HCT116 (cell line): ENCODE data around the gene PGM3. TPM values are rescaled to one million over a fixed set of nuclear protein-coding genes. Genes with fewer than 3 reads are reported as not detected.

ENCODE experiments used
- ATAC-seq: fragments of 200-7000 bp; cut with Tn5 transposase; 2 replicates; pipeline ENCODE4 v1.9.1; 2020; ENCODE audit warnings: mild to moderate bottlenecking, moderate library complexity
- BruUV-seq: library from RNA; stranded (reverse); fragments of 400-500 nt; replicated peaks from 2 replicates; lab custom pipeline; 2021; lab: Mats Ljungman, UMichigan
- CTCF ChIA-PET: fragments of 300-600 bp; sonication (Branson Sonifier 250); formaldehyde crosslinking; loops from one replicate; lab custom pipeline; 2021; ENCODE audit warnings: antibody characterized with exemption; lab: Charles Lee
- POLR2A ChIA-PET: fragments of 300-600, 350-600 bp; sonication (Branson Sonifier 250); formaldehyde crosslinking; loops from one replicate; lab custom pipeline; 2021; ENCODE audit warnings: antibody characterized with exemption; lab: Charles Lee
- RAD21 ChIA-PET, 2 experiments: fragments of 300-600 bp; sonication (Branson Sonifier 250); formaldehyde crosslinking; loops; one replicate each; lab custom pipeline; 2023; ENCODE audit warnings: low total read pairs in 2 of 2; ENCODE audit not compliant: uncharacterized antibody in 2 of 2, unreplicated experiment in 2 of 2, low non-redundant PET in 1 of 2; lab: Charles Lee
- DNase-seq: peaks from one replicate; pipeline ENCODE4 v3.0.0-alpha.2; 2010; ENCODE audit warnings: low read depth, low spot score
- H2AFZ ChIP-seq: fragments of 200-600 bp; shearing (Covaris generic), sonication (generic); 2 replicates; pipeline ENCODE4 v1.6.1; 2017; ENCODE audit warnings: low read depth, mixed run types, mixed read lengths, antibody characterized with exemption, low read length; ENCODE audit not compliant: poor library complexity, severe bottlenecking
- H3K27ac ChIP-seq: 2 replicates; pipeline ENCODE4 v1.5.1; 2012; ENCODE audit warnings: low read depth, low read length
- H3K27me3 ChIP-seq: fragments of 200-600 bp; sonication (generic); 2 replicates; pipeline ENCODE4 v1.6.1; 2016; ENCODE audit warnings: mixed run types, low read length, mixed read lengths; ENCODE audit not compliant: insufficient read depth
- H3K36me3 ChIP-seq, 2 experiments: fragments of 200-500 bp in 1 of 2; fragments of 200-600 bp in 1 of 2; sonication (Bioruptor generic) in 1 of 2; sonication (generic) in 1 of 2; 2 replicates each; pipeline versions ENCODE4 v1.5.1 to v1.6.1; 2014 to 2016; ENCODE audit warnings: low read length in 2 of 2, inconsistent platforms in 1 of 2, mixed read lengths in 1 of 2, mixed run types in 1 of 2; ENCODE audit not compliant: insufficient read depth in 2 of 2, control insufficient read depth in 1 of 2
- H3K4me1 ChIP-seq, 2 experiments: fragments of 200-600 bp in 1 of 2; sonication (generic) in 1 of 2; 2 replicates each; pipeline versions ENCODE4 v1.5.1 to v1.6.1; 2012 to 2017; ENCODE audit warnings: low read length in 2 of 2, inconsistent platforms in 1 of 2, mild to moderate bottlenecking in 1 of 2, mixed read lengths in 1 of 2, mixed run types in 1 of 2, moderate library complexity in 1 of 2; ENCODE audit not compliant: insufficient read depth in 2 of 2, control insufficient read depth in 1 of 2
- H3K4me2 ChIP-seq: fragments of 200-600 bp; sonication (generic); 2 replicates; pipeline ENCODE4 v1.6.1; 2017; ENCODE audit warnings: mixed run types, low read length, mixed read lengths
- H3K4me3 ChIP-seq, 2 experiments: fragments of 200-600 bp in 1 of 2; sonication (generic) in 1 of 2; replicated peaks in 1 of 2; 2 replicates each; pipeline ENCODE4 v1.5.1; 2011 to 2016; ENCODE audit warnings: low read length in 2 of 2, control low read depth in 1 of 2, low read depth in 1 of 2, mild to moderate bottlenecking in 1 of 2, mixed read lengths in 1 of 2, mixed run types in 1 of 2
- H3K79me2 ChIP-seq: fragments of 200-600 bp; sonication (generic); 2 replicates; pipeline ENCODE4 v1.6.1; 2017; ENCODE audit warnings: mild to moderate bottlenecking, mixed run types, low read length, moderate library complexity, mixed read lengths; ENCODE audit not compliant: insufficient read depth
- H3K9ac ChIP-seq: fragments of 200-600 bp; sonication (generic); 2 replicates; pipeline ENCODE4 v1.6.1; 2016; ENCODE audit warnings: low read length, mixed read lengths
- H3K9me2 ChIP-seq: fragments of 200-600 bp; sonication (generic), shearing (Covaris generic); 2 replicates; pipeline ENCODE4 v1.6.1; 2017; ENCODE audit warnings: mixed run types, mild to moderate bottlenecking, moderate library complexity; ENCODE audit not compliant: insufficient read depth
- H3K9me3 ChIP-seq, 2 experiments: fragments of 200-500 bp in 1 of 2; fragments of 200-600 bp in 1 of 2; sonication (Bioruptor generic) in 1 of 2; sonication (generic) in 1 of 2; 2 replicates each; pipeline ENCODE4 v1.6.1; 2014 to 2017; ENCODE audit warnings: low read length in 2 of 2, mixed read lengths in 2 of 2, inconsistent platforms in 1 of 2, low read depth in 1 of 2, mild to moderate bottlenecking in 1 of 2, mixed run types in 1 of 2, moderate library complexity in 1 of 2; ENCODE audit not compliant: control insufficient read depth in 1 of 2, insufficient read depth in 1 of 2
- H4K20me1 ChIP-seq: fragments of 200-600 bp; sonication (generic), shearing (Covaris generic); 2 replicates; pipeline ENCODE4 v1.6.1; 2017; ENCODE audit warnings: mixed run types, mild to moderate bottlenecking, moderate library complexity; ENCODE audit not compliant: insufficient read depth
- CEBPB ChIP-seq: IDR thresholded peaks from 2 replicates; pipeline ENCODE4 v1.6.1; 2012; ENCODE audit warnings: low read depth
- CTCF ChIP-seq, 3 experiments: fragments of 200-600 bp in 1 of 3; sonication (generic) in 1 of 3; IDR thresholded peaks in 2 of 3; conservative IDR thresholded peaks in 1 of 3; 2 replicates each; pipeline ENCODE4 v1.5.1; 2012 to 2017; ENCODE audit warnings: low read depth in 2 of 3, low read length in 2 of 3, antibody characterized with exemption in 1 of 3, borderline replicate concordance in 1 of 3, control low read depth in 1 of 3, mild to moderate bottlenecking in 1 of 3, mixed read lengths in 1 of 3, mixed run types in 1 of 3, moderate library complexity in 1 of 3; ENCODE audit not compliant: insufficient read depth in 1 of 3
- EGR1 ChIP-seq: IDR thresholded peaks from 2 replicates; pipeline ENCODE4 v1.6.1; 2012; ENCODE audit warnings: low read depth
- FOSL1 ChIP-seq: IDR thresholded peaks from 2 replicates; pipeline ENCODE4 v1.6.1; 2012; ENCODE audit warnings: low read depth
- JUND ChIP-seq: IDR thresholded peaks from 2 replicates; pipeline ENCODE4 v1.6.1; 2012
- MAX ChIP-seq: IDR thresholded peaks from 2 replicates; pipeline ENCODE4 v1.6.1; 2012
- POLR2AphosphoS5 ChIP-seq: IDR thresholded peaks from 2 replicates; pipeline ENCODE4 v1.6.1; 2011; ENCODE audit warnings: mild to moderate bottlenecking, low read depth, low read length, moderate library complexity
- intact Hi-C: fragments of 100-400 bp; cut with micrococcal nuclease; formaldehyde crosslinking; loops from 2 replicates; pipeline ENCODE4 v1.10.0; 2022
- total RNA-seq: library from RNA; stranded (reverse); gene quantifications from one replicate; pipeline ENCODE4 v1.2.1, GENCODE V29; 2021; ENCODE audit not compliant: unreplicated experiment
- TF ChIP-seq, protein P1 (sequence below): IDR thresholded peaks from 2 replicates; pipeline ENCODE4 v1.6.1; 2012; ENCODE audit warnings: low read depth
- TF ChIP-seq, protein P2 (sequence below): IDR thresholded peaks from 2 replicates; pipeline ENCODE4 v1.6.1; 2012

Gene PGM3
- total RNA-seq, 1 experiment from 2014 or later, result 63.5 TPM

DNA sequence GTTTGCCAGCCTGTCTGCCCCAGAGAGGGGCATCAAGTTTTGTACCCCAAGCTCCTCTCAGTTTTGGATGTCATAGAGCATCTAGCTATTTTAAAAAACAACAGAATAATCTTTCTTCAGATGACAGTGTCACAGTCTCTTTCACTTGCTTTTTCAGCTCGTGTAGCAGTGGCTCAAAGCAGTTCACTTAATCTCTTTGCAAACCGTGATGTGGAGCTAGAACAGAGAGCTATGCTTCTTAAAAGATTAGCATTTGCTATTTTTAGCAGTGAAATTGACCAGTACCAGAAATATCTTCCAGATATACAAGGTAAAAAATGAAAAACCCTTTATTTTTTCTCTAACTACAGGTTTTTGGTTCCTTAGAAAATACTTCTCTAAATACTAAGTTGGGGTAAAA is 37.3 kb downstream of the PGM3 start:
- ChIA-PET POLR2A (no interaction called here), CTCF (no interaction called here), RAD21 (no interaction called here)
- no peaks in the 10 kb centered on the region for H4K20me1 ChIP-seq
- H3K9me2 ChIP-seq, result no peaks in the 10 kb centered on the region
- no TSS peak for BruUV-seq
- no peak overlapping the region for H2AFZ ChIP-seq
- no peak overlapping the region for H3K27ac ChIP-seq
- H3K79me2 ChIP-seq, result no peaks in the 10 kb centered on the region
- TF ChIP-seq MAX (no peak), JUND (no peak), POLR2AphosphoS5 (no peak), CEBPB (no peak), FOSL1 (no peak), CTCF (IDR thresholded peaks at IDR 0.05 in 2 of 3, conservative IDR thresholded peaks at IDR 0.05 in 1 of 3; ENCODE audit: borderline replicate concordance in 1 of 3, insufficient read depth in 1 of 3, low read depth in 2 of 3, low read length in 2 of 3) (no peak), EGR1 (no peak)
- TF ChIP-seq, protein P1, sequence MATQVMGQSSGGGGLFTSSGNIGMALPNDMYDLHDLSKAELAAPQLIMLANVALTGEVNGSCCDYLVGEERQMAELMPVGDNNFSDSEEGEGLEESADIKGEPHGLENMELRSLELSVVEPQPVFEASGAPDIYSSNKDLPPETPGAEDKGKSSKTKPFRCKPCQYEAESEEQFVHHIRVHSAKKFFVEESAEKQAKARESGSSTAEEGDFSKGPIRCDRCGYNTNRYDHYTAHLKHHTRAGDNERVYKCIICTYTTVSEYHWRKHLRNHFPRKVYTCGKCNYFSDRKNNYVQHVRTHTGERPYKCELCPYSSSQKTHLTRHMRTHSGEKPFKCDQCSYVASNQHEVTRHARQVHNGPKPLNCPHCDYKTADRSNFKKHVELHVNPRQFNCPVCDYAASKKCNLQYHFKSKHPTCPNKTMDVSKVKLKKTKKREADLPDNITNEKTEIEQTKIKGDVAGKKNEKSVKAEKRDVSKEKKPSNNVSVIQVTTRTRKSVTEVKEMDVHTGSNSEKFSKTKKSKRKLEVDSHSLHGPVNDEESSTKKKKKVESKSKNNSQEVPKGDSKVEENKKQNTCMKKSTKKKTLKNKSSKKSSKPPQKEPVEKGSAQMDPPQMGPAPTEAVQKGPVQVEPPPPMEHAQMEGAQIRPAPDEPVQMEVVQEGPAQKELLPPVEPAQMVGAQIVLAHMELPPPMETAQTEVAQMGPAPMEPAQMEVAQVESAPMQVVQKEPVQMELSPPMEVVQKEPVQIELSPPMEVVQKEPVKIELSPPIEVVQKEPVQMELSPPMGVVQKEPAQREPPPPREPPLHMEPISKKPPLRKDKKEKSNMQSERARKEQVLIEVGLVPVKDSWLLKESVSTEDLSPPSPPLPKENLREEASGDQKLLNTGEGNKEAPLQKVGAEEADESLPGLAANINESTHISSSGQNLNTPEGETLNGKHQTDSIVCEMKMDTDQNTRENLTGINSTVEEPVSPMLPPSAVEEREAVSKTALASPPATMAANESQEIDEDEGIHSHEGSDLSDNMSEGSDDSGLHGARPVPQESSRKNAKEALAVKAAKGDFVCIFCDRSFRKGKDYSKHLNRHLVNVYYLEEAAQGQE, result no peak
- TF ChIP-seq, protein P2, sequence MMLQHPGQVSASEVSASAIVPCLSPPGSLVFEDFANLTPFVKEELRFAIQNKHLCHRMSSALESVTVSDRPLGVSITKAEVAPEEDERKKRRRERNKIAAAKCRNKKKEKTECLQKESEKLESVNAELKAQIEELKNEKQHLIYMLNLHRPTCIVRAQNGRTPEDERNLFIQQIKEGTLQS, result no peak
- H3K36me3 ChIP-seq, result 0 out of 4 replicates have a peak, but pooled peaks cover 0 to 3% of the 10 kb centered on the region in 2 experiments
- intact Hi-C loops, result no loop called here
- no peak overlapping the region for H3K4me3 ChIP-seq
- no peak overlapping the region for H3K4me2 ChIP-seq
- H3K4me1 ChIP-seq, result no peaks in the 10 kb centered on the region
- no peak overlapping the region for H3K9ac ChIP-seq
- DNase-seq, result no peak
- ATAC-seq, result no peak
- H3K9me3 ChIP-seq, result no peaks in the 10 kb centered on the region
- no peaks in the 10 kb centered on the region for H3K27me3 ChIP-seq
